Coronary artery (tissue), 2 donors: Measurements from ENCODE around the gene DNAJC15.
"Not testable (repeated sequence)": the region's sequence is repeated elsewhere in the genome, so short reads cannot be mapped to it uniquely, and the experiment has no call there.

Experiments used
- DNase-seq: peaks from one replicate; pipeline ENCODE4 v3.0.0-alpha.2; 2017; ENCODE audit warnings: low spot score
- H3K27ac ChIP-seq, 2 donors: fragments of 200-600 bp; sonication (generic); one replicate each; pipeline ENCODE4 v1.5.1; 2016 to 2019
- H3K4me3 ChIP-seq: fragments of 200-600 bp; sonication (generic); 2 replicates; pipeline ENCODE4 v1.5.1; 2016; ENCODE audit warnings: mild to moderate bottlenecking, moderate library complexity
- TF ChIP-seq, protein P1 (sequence below): fragments of 200-600 bp; sonication (generic); IDR thresholded peaks from one replicate; pipeline ENCODE4 v1.5.1; 2019; ENCODE audit warnings: antibody characterized with exemption

Gene DNAJC15

DNA sequence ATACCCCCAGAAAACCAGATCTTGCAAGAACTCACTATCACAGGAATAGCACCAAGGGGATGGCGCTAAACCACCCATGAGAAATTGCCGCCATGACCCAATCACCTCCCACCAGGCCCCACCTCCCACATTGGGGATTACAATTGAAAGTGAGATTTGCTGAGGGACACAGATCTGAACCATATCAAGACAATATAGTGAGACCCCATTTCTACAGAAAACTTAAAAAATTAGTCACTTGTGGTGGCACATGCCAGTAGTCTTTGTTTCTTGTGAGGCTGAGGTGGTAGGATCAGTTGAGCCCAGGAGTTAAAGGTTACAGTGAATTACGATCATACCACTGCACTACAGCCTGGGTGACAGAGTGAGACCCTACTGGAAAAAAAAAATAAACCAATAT, 9.7 kb downstream of the DNAJC15 start:
- TF ChIP-seq, protein P1, sequence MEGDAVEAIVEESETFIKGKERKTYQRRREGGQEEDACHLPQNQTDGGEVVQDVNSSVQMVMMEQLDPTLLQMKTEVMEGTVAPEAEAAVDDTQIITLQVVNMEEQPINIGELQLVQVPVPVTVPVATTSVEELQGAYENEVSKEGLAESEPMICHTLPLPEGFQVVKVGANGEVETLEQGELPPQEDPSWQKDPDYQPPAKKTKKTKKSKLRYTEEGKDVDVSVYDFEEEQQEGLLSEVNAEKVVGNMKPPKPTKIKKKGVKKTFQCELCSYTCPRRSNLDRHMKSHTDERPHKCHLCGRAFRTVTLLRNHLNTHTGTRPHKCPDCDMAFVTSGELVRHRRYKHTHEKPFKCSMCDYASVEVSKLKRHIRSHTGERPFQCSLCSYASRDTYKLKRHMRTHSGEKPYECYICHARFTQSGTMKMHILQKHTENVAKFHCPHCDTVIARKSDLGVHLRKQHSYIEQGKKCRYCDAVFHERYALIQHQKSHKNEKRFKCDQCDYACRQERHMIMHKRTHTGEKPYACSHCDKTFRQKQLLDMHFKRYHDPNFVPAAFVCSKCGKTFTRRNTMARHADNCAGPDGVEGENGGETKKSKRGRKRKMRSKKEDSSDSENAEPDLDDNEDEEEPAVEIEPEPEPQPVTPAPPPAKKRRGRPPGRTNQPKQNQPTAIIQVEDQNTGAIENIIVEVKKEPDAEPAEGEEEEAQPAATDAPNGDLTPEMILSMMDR = no peak
- no peak for DNase-seq
- no peak overlapping the region for H3K27ac ChIP-seq
- H3K4me3 ChIP-seq = no peak overlapping the region

DNA sequence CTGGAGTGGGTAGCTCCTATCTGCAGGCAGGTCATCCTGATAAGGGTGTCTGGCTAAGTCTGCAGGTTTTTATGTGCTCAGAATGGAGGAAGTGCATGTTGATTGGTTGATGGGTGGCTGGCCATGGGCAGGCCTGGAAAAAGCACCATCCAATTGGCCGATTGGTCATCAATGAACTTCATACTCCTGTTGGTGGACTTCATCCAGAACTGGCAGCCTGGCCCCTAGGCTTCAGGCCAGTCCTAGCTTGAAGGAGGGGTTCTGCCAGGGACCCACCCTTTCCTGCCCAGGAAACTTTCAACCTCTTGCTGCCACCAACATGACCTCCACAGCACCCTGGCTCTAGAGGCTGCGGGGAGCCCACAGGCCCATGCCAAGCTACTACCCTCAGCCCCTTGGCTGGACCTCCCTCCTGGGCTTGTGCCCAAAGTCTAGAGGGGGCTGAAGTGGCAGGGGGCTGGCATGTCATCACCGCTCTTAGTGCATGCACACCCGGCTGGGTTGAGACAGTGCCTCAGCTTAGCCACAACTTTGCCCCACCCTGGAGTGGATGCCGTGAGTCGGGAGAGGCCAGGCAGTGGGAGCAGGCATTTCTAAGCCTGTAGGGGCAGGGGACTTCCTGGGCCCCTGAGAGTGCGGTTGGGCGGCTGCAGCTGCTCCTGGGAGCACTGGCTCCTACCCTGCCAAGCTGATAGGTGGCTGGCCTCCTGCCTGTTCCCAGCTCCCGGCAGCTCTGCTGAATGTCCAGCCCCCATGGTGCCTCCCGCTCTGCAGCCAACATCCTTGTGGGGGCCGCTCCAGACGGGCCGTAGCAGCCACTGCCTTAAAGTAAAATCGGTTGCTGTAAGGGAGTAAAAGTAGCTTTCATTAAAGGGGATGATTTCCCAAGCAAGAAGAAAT, 13.2 kb downstream of the DNAJC15 start:
- TF ChIP-seq, protein P1 = no peak
- DNase-seq = no peak
- Histone ChIP-seq H3K27ac (peak overlapping the region in 1 of 2 donors; percentile 21), H3K4me3 (peak overlapping the region; percentile 60)

DNA sequence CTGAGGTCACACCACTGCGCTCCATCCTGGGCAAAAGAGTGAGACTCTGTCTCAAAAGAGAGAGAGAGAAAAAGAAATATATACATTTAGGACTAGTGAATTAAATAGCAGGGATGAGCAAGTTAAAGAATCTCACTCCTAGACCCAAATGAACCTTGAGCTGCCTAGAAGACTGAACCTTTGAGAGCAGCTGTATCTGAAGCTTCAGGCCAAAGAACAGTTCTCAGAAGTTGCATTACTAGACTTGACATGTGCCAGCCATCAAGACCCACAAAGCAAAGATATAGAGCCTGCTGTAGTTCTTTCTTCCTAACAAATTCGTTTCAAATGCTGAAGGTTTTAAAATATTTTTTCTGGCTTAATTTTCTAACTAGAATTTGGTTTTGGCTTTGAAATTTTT, 16.6 kb downstream of the DNAJC15 start:
- no peak overlapping the region for H3K4me3 ChIP-seq
- no peak overlapping the region for H3K27ac ChIP-seq
- no peak for DNase-seq
- TF ChIP-seq, protein P1 = no peak

DNA sequence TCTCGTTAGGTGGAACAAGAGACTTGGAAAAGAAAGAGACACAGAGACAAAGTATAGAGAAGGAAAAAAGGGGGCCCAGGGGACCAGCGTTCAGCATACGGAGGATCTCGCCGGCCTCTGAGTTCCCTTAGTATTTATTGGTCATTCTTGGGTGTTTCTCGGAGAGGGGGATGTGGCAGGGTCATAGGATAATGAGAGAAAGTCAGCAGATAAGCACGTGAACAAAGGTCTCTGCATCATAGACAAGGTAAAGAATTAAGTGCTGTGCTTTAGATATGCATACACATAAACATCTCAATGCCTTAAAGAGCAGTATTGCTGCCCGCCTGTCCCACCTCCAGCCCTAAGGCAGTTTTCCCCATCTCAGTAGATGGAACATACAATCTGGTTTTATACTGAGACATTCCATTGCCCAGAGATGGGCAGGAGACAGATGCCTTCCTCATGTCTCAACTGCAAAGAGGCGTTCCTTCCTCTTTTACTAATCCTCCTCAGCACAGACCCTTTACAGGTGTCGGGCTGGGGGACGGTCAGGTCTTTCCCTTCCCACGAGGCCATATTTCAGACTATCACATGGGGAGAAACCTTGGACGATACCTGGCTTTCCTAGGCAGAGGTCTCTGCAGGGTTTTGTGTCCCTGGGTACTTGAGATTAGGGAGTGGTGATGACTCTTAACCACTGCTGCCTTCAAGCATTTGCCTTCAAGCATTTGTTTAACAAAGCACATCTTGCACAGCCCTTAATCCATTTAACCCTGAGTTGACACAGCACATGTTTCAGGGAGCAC, 17.4 kb downstream of the DNAJC15 start:
- DNase-seq, H3K27ac ChIP-seq, H3K4me3 ChIP-seq: not testable (repeated sequence)

DNA sequence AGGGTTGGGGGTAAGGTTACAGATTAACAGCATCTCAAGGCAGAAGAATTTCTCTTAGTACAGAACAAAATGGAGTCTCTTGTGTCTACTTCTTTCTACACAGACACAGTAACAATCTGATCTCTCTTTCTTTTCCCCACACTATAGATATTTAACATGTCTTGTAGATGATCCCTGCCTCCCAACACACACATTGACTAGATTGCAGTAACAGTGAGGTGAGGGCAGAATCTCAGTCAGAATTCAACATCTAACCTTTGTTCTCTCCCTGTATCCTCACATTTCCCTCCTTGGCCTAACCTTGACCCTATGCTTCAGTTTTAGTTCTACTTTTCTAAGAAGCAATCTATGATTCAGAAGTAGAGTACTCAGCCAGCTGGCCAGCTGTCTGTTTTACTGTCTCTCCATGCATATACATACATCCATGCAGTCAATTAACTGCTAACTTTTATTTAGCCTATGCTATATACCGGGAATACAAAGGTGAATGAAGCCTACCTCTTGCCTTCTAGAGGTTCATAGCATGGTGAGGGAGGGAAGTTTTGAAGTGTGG, 18.1 kb downstream of the DNAJC15 start:
- TF ChIP-seq, protein P1 = no peak
- no peak overlapping the region for H3K4me3 ChIP-seq
- H3K27ac ChIP-seq = no peak overlapping the region
- DNase-seq = no peak

DNA sequence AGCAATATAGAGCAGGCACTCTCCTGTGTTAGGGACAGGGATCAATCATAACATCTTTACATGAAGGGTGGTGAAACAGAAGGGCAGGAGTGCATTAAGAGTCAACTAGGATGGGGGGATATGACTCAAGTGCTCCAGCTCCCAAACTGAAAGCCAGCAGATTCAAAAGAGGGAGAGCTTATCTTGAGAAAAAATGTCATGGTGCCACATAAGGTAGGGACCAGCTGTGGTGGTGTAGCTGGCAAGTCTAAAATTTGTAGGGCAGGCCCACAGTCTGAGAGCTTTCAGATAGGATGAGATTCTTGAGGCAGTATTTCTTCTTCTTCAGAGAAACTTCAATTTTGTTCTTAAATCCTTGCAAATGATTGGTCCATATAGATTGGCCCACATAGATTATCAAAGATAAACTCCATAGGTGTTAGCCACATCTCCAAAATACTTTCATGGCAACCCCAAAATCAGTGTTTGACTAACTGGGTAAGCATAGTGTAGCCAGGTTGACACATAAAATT, 19.1 kb downstream of the DNAJC15 start:
- no peak for DNase-seq
- no peak overlapping the region for H3K4me3 ChIP-seq
- TF ChIP-seq, protein P1 = no peak
- H3K27ac ChIP-seq = no peak overlapping the region

DNA sequence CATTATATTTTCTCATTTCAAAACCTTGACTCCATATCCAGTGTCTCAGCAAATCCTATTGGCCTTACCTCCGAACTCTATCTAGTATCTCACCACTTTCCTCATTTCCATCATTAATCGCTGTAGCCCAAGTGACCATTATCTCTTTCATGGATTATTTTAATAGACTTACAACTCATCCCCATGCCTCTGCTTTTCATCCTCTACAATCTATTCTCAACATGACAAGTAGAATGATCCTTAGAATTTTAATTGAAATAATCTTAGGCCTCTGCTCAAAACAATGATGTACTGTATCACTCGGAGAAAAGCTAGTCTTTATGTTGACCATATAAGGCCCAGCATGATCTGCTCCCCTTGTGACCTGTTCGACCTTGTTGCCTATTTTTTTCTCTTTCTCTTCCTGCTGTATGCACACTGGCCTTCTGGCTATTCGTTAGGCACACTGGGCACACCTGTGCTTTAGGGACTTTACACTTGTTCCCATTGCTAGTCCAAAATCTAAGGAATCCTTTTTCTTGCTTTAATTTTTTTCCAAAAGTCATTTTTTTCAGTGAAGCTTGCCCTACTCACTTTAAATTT, 21.4 kb downstream of the DNAJC15 start:
- DNase-seq = no peak
- TF ChIP-seq, protein P1 = no peak
- Histone ChIP-seq H3K4me3 (no peak overlapping the region), H3K27ac (no peak overlapping the region)

DNA sequence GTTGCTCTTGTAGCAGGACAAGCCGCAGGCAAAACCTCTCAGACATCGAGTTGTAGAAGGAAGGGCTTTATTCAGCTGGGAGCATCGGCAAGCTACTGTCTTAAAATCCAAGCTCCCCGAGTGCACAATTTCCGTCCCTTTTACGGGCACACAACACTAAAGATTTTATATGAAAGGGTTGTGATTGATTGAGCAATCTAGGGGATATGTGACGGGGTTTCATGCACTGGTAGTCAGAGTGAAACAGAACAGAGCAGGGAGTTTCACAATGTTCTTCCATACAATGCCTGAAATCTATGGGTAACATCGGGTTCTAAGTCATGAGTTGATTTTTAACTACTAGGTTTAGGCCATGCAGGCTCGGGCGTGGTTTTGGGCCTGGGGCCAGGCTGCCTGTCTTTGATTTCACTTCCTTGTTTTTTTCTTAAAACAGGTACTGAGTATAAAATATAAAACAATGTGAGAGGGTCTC, 22.0 kb downstream of the DNAJC15 start:
- not testable (repeated sequence) for H3K4me3 ChIP-seq, DNase-seq, H3K27ac ChIP-seq
